H1 (cell line): ENCODE data around the gene NAPA. TPM values are rescaled to one million over a fixed set of nuclear protein-coding genes. Genes with fewer than 3 reads are reported as not detected.

Experiments used
- ATF3 ChIP-seq: IDR thresholded peaks from 2 replicates; pipeline ENCODE4 v1.6.1; 2011; ENCODE audit warnings: low read depth, mild to moderate bottlenecking, low read length; ENCODE audit not compliant: insufficient read depth
- CBX8 ChIP-seq: fragments of 300-800, 300-1000 bp; sonication (generic); IDR thresholded peaks from 2 replicates; pipeline ENCODE4 v1.7.1; 2016; ENCODE audit warnings: low read depth, low read length, borderline replicate concordance
- CTBP2 ChIP-seq: IDR thresholded peaks from 2 replicates; pipeline ENCODE4 v1.7.0; 2011; ENCODE audit warnings: borderline replicate concordance, mild to moderate bottlenecking, moderate library complexity, mixed read lengths, low read length; ENCODE audit not compliant: insufficient read depth, insufficient read length
- CTCF ChIP-seq, 3 experiments: IDR thresholded peaks; 1 replicate in 2 of 3; 2 replicates in 1 of 3; pipeline versions ENCODE4 v1.5.1 to v1.6.1; 2011; ENCODE audit warnings: low read length in 3 of 3, mild to moderate bottlenecking in 3 of 3, inconsistent platforms in 2 of 3, low read depth in 1 of 3, moderate library complexity in 1 of 3; ENCODE audit not compliant: insufficient read depth in 1 of 3; ENCODE audit errors: control extremely low read depth in 1 of 3
- GTF2F1 ChIP-seq: IDR thresholded peaks from 2 replicates; pipeline ENCODE4 v1.6.1; 2012; ENCODE audit warnings: low read depth, low read length, improper control_type of control experiment, borderline replicate concordance
- HDAC2 ChIP-seq, 2 experiments: fragments of 300-600 bp in 1 of 2; sonication (generic) in 1 of 2; IDR thresholded peaks; 2 replicates each; pipeline ENCODE4 v1.6.1; 2011 to 2012; ENCODE audit warnings: low read depth in 2 of 2, low read length in 2 of 2, mild to moderate bottlenecking in 2 of 2, moderate library complexity in 2 of 2, borderline replicate concordance in 1 of 2, inconsistent platforms in 1 of 2
- KDM1A ChIP-seq: fragments of 200-600, 300-600 bp; sonication (generic); IDR thresholded peaks from 2 replicates; pipeline ENCODE4 v1.7.1; 2016; ENCODE audit warnings: mild to moderate bottlenecking, low read length, borderline replicate concordance
- NRF1 ChIP-seq: IDR thresholded peaks from 2 replicates; pipeline ENCODE4 v1.6.1; 2011; ENCODE audit warnings: mild to moderate bottlenecking, low read depth, low read length, improper control_type of control experiment
- POLR2A ChIP-seq, 2 experiments: IDR thresholded peaks; 1 replicate in 1 of 2; 2 replicates in 1 of 2; pipeline ENCODE4 v1.6.1; 2011; ENCODE audit warnings: low read depth in 2 of 2, low read length in 2 of 2, mild to moderate bottlenecking in 2 of 2; ENCODE audit errors: control extremely low read depth in 1 of 2
- RAD21 ChIP-seq, 2 experiments: IDR thresholded peaks in 1 of 2; conservative IDR thresholded peaks in 1 of 2; 2 replicates each; pipeline ENCODE4 v1.6.1; 2011; ENCODE audit warnings: low read depth in 2 of 2, low read length in 2 of 2, improper control_type of control experiment in 1 of 2, inconsistent platforms in 1 of 2, mild to moderate bottlenecking in 1 of 2, moderate library complexity in 1 of 2
- SIRT6 ChIP-seq: IDR thresholded peaks from one replicate; pipeline ENCODE4 v1.7.1; 2012; ENCODE audit warnings: low read length, inconsistent platforms
- SP2 ChIP-seq: IDR thresholded peaks from 2 replicates; pipeline ENCODE4 v1.6.1; 2012; ENCODE audit warnings: mild to moderate bottlenecking, low read length, inconsistent platforms
- SRF ChIP-seq: IDR thresholded peaks from 2 replicates; pipeline ENCODE4 v1.6.1; 2011; ENCODE audit warnings: mild to moderate bottlenecking, low read depth, low read length, moderate library complexity
- SUZ12 ChIP-seq: fragments of 200-600 bp; sonication (generic); IDR thresholded peaks from 2 replicates; pipeline ENCODE4 v1.6.1; 2012; ENCODE audit warnings: mild to moderate bottlenecking, inconsistent platforms, low read length, moderate library complexity, mixed read lengths
- TAF1 ChIP-seq: IDR thresholded peaks from 2 replicates; pipeline ENCODE4 v1.6.1; 2011; ENCODE audit warnings: mild to moderate bottlenecking, low read depth, low read length
- TAF7 ChIP-seq: optimal IDR thresholded peaks from 2 replicates; pipeline ENCODE3; 2011; ENCODE audit warnings: low read depth, mild to moderate bottlenecking, inconsistent platforms, low read length, moderate library complexity, borderline replicate concordance
- TCF12 ChIP-seq: IDR thresholded peaks from 2 replicates; pipeline ENCODE4 v1.6.1; 2011; ENCODE audit warnings: low read depth, mild to moderate bottlenecking, low read length
- ZNF274 ChIP-seq: IDR thresholded peaks from 2 replicates; pipeline ENCODE4 v1.7.0; 2012; ENCODE audit warnings: low read length, borderline replicate concordance; ENCODE audit errors: extremely low read depth
- polyA plus RNA-seq, 7 experiments: library from polyadenylated mRNA; depleted of rRNA in 3 of 7; stranded (reverse) in 5 of 7; unstranded in 2 of 7; fragments of >200 nt in 5 of 7; fragments of 200-250 nt in 2 of 7; gene quantifications; 1 replicate in 5 of 7; 2 replicates in 1 of 7; 4 replicates in 1 of 7; pipeline versions ENCODE4 v1.2.1 to v1.2.3, GENCODE V29; 2011 to 2013; ENCODE audit warnings: missing spikeins in 2 of 7, mixed read lengths in 2 of 7
- total RNA-seq: library from RNA; stranded (reverse); fragmentation: NEBNext Ultra II Directional; extraction: Animal tissue kit (Norgen Biotek cat#: 25700); gene quantifications from 2 replicates; pipeline ENCODE4 v1.2.1, GENCODE V29; 2021
- TF ChIP-seq, protein P1 (sequence below): IDR thresholded peaks from 2 replicates; pipeline ENCODE4 v1.6.1; 2012; ENCODE audit warnings: low read length, inconsistent platforms

Gene NAPA
- total and polyA plus RNA-seq, 2 of the 8 experiments (the other 6 are each of a cell fraction or from before 2014, with no cell fraction given), result 58.5 to 78.2 TPM

DNA sequence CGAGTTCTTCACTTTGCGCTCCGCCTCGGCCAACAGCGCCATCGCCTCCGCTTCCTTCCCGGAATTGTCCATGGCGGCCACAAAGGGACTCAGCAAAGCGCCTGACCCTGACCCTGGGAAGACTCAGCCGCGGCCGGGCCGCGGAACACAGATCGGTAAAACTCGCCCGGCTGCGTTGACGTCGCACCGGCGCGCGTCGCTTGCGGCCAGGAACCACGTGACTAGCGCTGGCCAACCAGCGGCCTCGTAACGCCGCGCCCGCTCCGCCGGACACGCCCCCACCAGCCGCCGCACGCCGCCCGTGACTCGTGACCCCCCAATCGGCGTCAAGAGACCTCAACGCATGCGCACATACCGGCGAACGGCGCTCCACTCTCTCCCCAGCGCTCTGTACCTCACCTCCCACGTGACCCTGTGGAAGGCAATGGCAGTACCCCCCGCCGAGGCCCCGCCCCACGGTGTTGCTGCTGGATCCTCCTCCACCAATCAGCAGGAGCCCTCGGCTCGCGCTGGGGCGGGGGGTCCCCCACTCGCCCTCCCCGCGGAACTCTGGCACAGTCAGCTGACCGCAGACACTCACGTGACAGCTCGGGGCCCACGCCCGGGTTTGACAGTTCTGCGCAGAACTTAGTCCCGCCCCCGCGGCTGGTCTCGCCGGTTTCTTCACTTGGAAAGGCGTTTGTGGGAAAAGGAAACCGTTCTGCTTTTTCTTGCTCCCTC, at the start of gene NAPA (continued):
- TF ChIP-seq CTCF (IDR thresholded peaks at IDR 0.05; ENCODE audit: control extremely low read depth in 1 of 3, insufficient read depth in 1 of 3, low read depth in 1 of 3, low read length in 3 of 3) (peak in 1 of 3 experiments; percentile 70; a peak in 1 of 4 replicates), TAF7 (peak; percentile 49), KDM1A (no peak), SUZ12 (no peak), TCF12 (no peak), GTF2F1 (no peak), HDAC2 (IDR thresholded peaks at IDR 0.05; ENCODE audit: borderline replicate concordance in 1 of 2, low read depth in 2 of 2, low read length in 2 of 2) (peak; percentile 79 to 87; a peak in 3 of 4 replicates), SRF (no peak), TAF1 (peak; percentile 68), SIRT6 (no peak), POLR2A (IDR thresholded peaks at IDR 0.05; ENCODE audit: control extremely low read depth in 1 of 2, low read depth in 2 of 2, low read length in 2 of 2) (peak in 1 of 2 experiments; percentile 85; a peak in 2 of 3 replicates), SP2 (no peak), CBX8 (no peak), ZNF274 (no peak), RAD21 (IDR thresholded peaks at IDR 0.05 in 1 of 2, conservative IDR thresholded peaks at IDR 0.05 in 1 of 2; ENCODE audit: low read depth in 2 of 2, low read length in 2 of 2) (peak; percentile 52 to 65), NRF1 (peak; percentile 56), CTBP2 (no peak), ATF3 (peak; percentile 94)
- TF ChIP-seq, protein P1, sequence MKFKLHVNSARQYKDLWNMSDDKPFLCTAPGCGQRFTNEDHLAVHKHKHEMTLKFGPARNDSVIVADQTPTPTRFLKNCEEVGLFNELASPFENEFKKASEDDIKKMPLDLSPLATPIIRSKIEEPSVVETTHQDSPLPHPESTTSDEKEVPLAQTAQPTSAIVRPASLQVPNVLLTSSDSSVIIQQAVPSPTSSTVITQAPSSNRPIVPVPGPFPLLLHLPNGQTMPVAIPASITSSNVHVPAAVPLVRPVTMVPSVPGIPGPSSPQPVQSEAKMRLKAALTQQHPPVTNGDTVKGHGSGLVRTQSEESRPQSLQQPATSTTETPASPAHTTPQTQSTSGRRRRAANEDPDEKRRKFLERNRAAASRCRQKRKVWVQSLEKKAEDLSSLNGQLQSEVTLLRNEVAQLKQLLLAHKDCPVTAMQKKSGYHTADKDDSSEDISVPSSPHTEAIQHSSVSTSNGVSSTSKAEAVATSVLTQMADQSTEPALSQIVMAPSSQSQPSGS, result no peak
